B cell (primary cell): ENCODE data around the gene ZNF213. TPM values are rescaled to one million over a fixed set of nuclear protein-coding genes. Genes with fewer than 3 reads are reported as not detected.

Source experiments
- ATAC-seq: fragments of 200-7000 bp; cut with Tn5 transposase; one replicate; pipeline ENCODE4 v1.10.0; 2021; ENCODE audit warnings: low read depth, mild to moderate bottlenecking, moderate number of reproducible peaks, moderate library complexity
- CTCF ChIA-PET: fragments of 350-600 bp; sonication (Branson Sonifier 250); formaldehyde crosslinking; loops from one replicate; lab custom pipeline; 2021; ENCODE audit warnings: antibody characterized with exemption, inconsistent platforms; lab: Charles Lee
- POLR2A ChIA-PET: fragments of 350-600 bp; sonication (Branson Sonifier 250); formaldehyde crosslinking; loops from one replicate; lab custom pipeline; 2021; ENCODE audit warnings: antibody characterized with exemption; lab: Charles Lee
- DNase-seq: peaks from one replicate; pipeline ENCODE4 v3.0.0; 2013
- H2AFZ ChIP-seq: 2 replicates; pipeline ENCODE4 v1.6.1; 2012; ENCODE audit warnings: mild to moderate bottlenecking, low read depth, low read length; ENCODE audit not compliant: insufficient read depth, poor library complexity, severe bottlenecking
- H3K27ac ChIP-seq, 2 donors: 1 replicate in 1 of 2; 2 replicates in 1 of 2; pipeline ENCODE4 v1.5.1; 2012 to 2013; ENCODE audit warnings: low read length in 2 of 2, mild to moderate bottlenecking in 2 of 2, moderate library complexity in 1 of 2
- H3K27me3 ChIP-seq, 4 experiments: fragments of 200-600 bp in 1 of 4; sonication (generic) in 1 of 4; replicated peaks in 1 of 4; 1 replicate in 2 of 4; 2 replicates in 2 of 4; pipeline versions ENCODE4 v1.6.1 to v1.7.0; 2013 to 2016; ENCODE audit warnings: low read length in 3 of 4, mild to moderate bottlenecking in 2 of 4, mixed read lengths in 1 of 4, moderate library complexity in 1 of 4; ENCODE audit not compliant: insufficient read depth in 4 of 4, control insufficient read depth in 3 of 4; ENCODE audit errors: control extremely low read depth in 1 of 4
- H3K36me3 ChIP-seq, 2 experiments: replicated peaks in 1 of 2; 1 replicate in 1 of 2; 2 replicates in 1 of 2; pipeline versions ENCODE4 v1.6.1 to v1.7.1; 2013; ENCODE audit warnings: low read length in 1 of 2; ENCODE audit not compliant: insufficient read depth in 2 of 2, control insufficient read depth in 1 of 2; ENCODE audit errors: control extremely low read depth in 1 of 2, extremely low read depth in 1 of 2
- H3K4me1 ChIP-seq, 2 donors: fragments of 200-600 bp in 1 of 2; sonication (generic) in 1 of 2; 1 replicate in 1 of 2; 2 replicates in 1 of 2; pipeline versions ENCODE4 v1.5.1 to v1.6.1; 2013 to 2017; ENCODE audit warnings: low read length in 2 of 2; ENCODE audit not compliant: control insufficient read depth in 2 of 2, insufficient read depth in 2 of 2
- H3K4me2 ChIP-seq: replicated peaks from 2 replicates; pipeline ENCODE3; 2012; ENCODE audit warnings: mild to moderate bottlenecking, low read depth, low read length; ENCODE audit not compliant: poor library complexity, severe bottlenecking
- H3K4me3 ChIP-seq, 5 experiments: fragments of 200-600 bp in 1 of 5; sonication (generic) in 1 of 5; 1 replicate in 3 of 5; 2 replicates in 2 of 5; pipeline versions ENCODE4 v1.5.1 to v1.7.0; 2011 to 2016; ENCODE audit warnings: low read length in 4 of 5, mild to moderate bottlenecking in 4 of 5, low read depth in 2 of 5, control low read depth in 1 of 5, moderate library complexity in 1 of 5; ENCODE audit not compliant: insufficient read depth in 1 of 5; ENCODE audit errors: control extremely low read depth in 1 of 5, extremely low read depth in 1 of 5
- H3K79me2 ChIP-seq: fragments of 200-600 bp; sonication (generic); one replicate; pipeline ENCODE4 v1.6.0; 2016; ENCODE audit warnings: low read length; ENCODE audit not compliant: control insufficient read depth, insufficient read depth
- H3K9ac ChIP-seq: fragments of 200-600 bp; sonication (generic); 2 replicates; pipeline ENCODE4 v1.6.1; 2017; ENCODE audit warnings: mild to moderate bottlenecking, low read length, moderate library complexity
- H3K9me3 ChIP-seq, 3 donors: one replicate each; pipeline versions ENCODE4 v1.6.1 to v1.7.1; 2013; ENCODE audit warnings: low read length in 2 of 3; ENCODE audit not compliant: control insufficient read depth in 2 of 3, insufficient read depth in 1 of 3; ENCODE audit errors: control extremely low read depth in 1 of 3
- H4K20me1 ChIP-seq: 2 replicates; pipeline ENCODE4 v1.6.0; 2012; ENCODE audit warnings: mild to moderate bottlenecking, low read length; ENCODE audit not compliant: insufficient read depth, control insufficient read depth, poor library complexity, severe bottlenecking
- H3K27ac Mint-ChIP-seq: one replicate; pipeline ENCODE4 v1.8.0; 2021; ENCODE audit warnings: mixed read lengths
- H3K27me3 Mint-ChIP-seq: one replicate; pipeline ENCODE4 v1.8.0; 2021; ENCODE audit warnings: mixed read lengths
- H3K4me1 Mint-ChIP-seq: one replicate; pipeline ENCODE4 v1.8.0; 2021; ENCODE audit warnings: mixed read lengths
- H3K4me3 Mint-ChIP-seq: one replicate; pipeline ENCODE4 v1.8.0; 2021; ENCODE audit warnings: mixed read lengths
- H3K9me3 Mint-ChIP-seq: one replicate; pipeline ENCODE4 v1.8.0; 2022; ENCODE audit warnings: mixed read lengths; ENCODE audit not compliant: insufficient read depth
- CTCF ChIP-seq: fragments of 200-600 bp; IDR thresholded peaks from one replicate; pipeline ENCODE4 v1.8.0; 2022; ENCODE audit warnings: antibody characterized with exemption, mild to moderate bottlenecking
- EZH2 ChIP-seq: IDR thresholded peaks from 2 replicates; pipeline ENCODE4 v1.6.1; 2012; ENCODE audit warnings: borderline replicate concordance, low read depth, mild to moderate bottlenecking, moderate library complexity, low read length; ENCODE audit not compliant: insufficient read depth, poor library complexity, severe bottlenecking
- WGBS: methylation state at CpG from one replicate; pipeline ENCODE4 v1.1.5; 2013; ENCODE audit warnings: missing lambda C conversion rate; ENCODE audit not compliant: insufficient coverage; 5-methylcytosine and 5-hydroxymethylcytosine counted together
- intact Hi-C: fragments of 100-400 bp; cut with micrococcal nuclease; formaldehyde crosslinking; loops from one replicate; pipeline ENCODE4 v1.10.0; 2022
- polyA plus RNA-seq: library from polyadenylated mRNA; depleted of rRNA; stranded (reverse); fragments of >200 nt; gene quantifications from 2 replicates; pipeline ENCODE4 v1.2.3, GENCODE V29; 2012
- total RNA-seq, 2 donors: library from RNA; stranded (reverse); fragments of 120-200 nt in 1 of 2; gene quantifications; 1 replicate in 1 of 2; 2 replicates in 1 of 2; pipeline versions ENCODE4 v1.2.3 to v1.2.4, GENCODE V29; 2013 to 2022

The ZNF213 gene
- total and polyA plus RNA-seq, 2 donors (not counting 1 experiment from before 2014, with no cell fraction given): 1.4 to 7.2 TPM

GRCh38 chr16:3127745-3128144 lies 7.1 kb upstream of the ZNF213 start:
- no peak overlapping the region for H2AFZ ChIP-seq
- WGBS: 93% methylated on average over 6 of the region's 6 CpGs
- H3K79me2 ChIP-seq: peaks cover 42% of the 10 kb centered on the region
- intact Hi-C loops: no loop called here
- POLR2A ChIA-PET: interaction anchor here (0.5 kb wide), 1 partner anchor 31 kb away, joined by 9 read pairs; no protein-coding TSS in a partner anchor
- no peak overlapping the region for H3K27ac ChIP-seq
- no peak overlapping the region for H3K4me2 ChIP-seq
- H3K27ac Mint-ChIP-seq: peak overlapping the region; percentile 41
- no peaks in the 10 kb centered on the region for H3K9me3 Mint-ChIP-seq
- CTCF ChIA-PET: interaction anchor here (2.4 to 11.8 kb wide), 8 partner anchors 10 to 97 kb away, joined by 10 to 238 read pairs (median 40); partner anchors contain the start of genes IL32 and ZSCAN10
- ATAC-seq (no peak), DNase-seq (no peak)
- H3K27me3 ChIP-seq: no peaks in the 10 kb centered on the region
- H3K9me3 ChIP-seq: no peaks in the 10 kb centered on the region
- no peaks in the 10 kb centered on the region for H3K27me3 Mint-ChIP-seq
- no peak overlapping the region for H3K4me3 ChIP-seq
- H3K4me3 Mint-ChIP-seq: peak overlapping the region; percentile 45
- peaks cover 0 to 2% of the 10 kb centered on the region in 2 experiments for H3K36me3 ChIP-seq
- peaks cover 40% of the 10 kb centered on the region for H3K4me1 Mint-ChIP-seq
- TF ChIP-seq CTCF (no peak), EZH2 (no peak)
- H4K20me1 ChIP-seq: no peaks in the 10 kb centered on the region
- no peak overlapping the region for H3K9ac ChIP-seq
- H3K4me1 ChIP-seq: peaks cover 24 to 38% of the 10 kb centered on the region in 2 donors
